GM21619 (cell line): ENCODE data around the gene SMYD3.
"Not testable (repeated sequence)": the region's sequence is repeated elsewhere in the genome, so short reads cannot be mapped to it uniquely, and the experiment has no call there.

Experiments used
- ATAC-seq: cut with Tn5 transposase; IDR thresholded peaks from one replicate; pipeline ENCODE4 v1.9.1; 2021; ENCODE audit not compliant: unreplicated experiment

The SMYD3 gene

DNA sequence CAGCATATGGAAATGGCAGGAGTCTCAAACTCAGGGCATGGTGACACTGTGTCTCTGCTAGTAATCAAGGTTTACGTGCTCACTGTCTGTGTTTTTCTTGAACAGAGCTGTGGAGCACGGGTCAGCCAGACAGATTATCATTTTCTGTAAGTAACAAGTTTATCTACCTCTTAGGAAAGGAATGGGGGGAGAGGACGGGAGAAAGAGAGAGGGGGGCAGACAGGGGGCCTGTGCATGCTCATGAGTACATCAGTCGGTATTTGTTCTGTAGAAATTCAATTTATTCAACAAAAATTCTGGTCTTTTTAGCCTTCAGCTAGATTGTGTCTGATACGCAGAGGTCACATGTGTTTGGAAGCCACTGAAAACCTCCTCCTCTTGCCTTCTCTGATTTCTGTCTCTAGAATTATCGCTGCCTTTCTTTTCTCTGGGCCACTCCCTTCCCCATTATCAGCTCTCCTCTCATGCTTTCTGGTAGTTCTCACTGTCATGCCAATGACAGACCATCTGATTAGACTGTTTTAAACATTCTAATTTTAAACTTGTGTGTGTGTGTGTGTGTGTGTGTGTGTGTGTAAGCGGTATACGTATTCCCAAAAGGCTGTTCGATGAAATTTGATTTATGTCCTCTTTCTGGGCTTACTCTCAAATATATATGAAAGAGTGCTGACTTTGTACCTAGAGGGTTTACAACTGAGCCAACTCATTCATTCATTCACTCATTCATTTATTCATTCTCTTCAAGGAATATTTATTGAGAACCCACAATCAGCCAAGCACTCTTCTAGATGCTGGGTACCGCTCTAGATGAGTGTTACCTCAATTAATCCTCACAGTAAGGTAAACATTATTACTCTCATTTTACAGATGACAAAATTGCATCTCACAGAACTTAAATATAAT, 715.4 kb downstream of the SMYD3 start:
- no peak for ATAC-seq

DNA sequence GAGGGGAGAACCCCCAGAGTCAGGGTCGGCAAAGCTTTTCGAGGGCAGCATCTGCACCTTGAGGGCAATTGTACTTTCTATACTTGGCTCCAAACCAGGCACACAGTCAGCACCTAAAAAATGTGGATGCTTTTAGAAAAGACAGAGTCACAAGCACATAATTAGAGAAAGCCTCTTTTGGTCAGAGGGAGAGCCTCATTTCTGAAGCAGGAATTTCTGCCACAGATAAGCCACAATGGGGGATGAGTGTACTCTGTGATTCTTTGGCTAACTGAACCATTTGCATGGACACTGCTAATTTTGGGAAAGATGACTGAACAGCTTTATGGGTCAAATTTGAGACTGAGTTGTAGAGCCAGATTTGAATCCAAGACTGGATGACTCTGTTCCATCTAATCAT, 716.6 kb downstream of the SMYD3 start:
- ATAC-seq = no peak

DNA sequence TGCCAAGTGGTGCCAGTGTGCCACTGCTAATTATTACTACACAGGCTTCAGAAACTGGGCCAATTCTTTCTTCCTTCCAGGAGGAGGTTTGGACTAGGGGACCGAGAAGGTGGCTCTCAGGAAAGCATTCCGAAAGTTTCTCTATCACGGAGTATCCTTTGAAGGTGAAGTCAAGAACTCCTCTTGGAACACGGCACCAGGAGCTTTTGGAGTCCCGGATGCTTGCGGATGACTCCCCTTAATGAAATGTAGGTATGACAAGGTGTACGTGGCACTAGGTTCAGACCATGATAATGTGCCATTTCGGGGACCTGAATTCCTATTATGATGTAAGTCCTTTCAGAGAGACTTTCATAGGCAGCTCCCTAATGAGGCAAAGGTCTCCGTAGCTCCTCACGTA, 718.2 kb downstream of the SMYD3 start:
- no peak for ATAC-seq

DNA sequence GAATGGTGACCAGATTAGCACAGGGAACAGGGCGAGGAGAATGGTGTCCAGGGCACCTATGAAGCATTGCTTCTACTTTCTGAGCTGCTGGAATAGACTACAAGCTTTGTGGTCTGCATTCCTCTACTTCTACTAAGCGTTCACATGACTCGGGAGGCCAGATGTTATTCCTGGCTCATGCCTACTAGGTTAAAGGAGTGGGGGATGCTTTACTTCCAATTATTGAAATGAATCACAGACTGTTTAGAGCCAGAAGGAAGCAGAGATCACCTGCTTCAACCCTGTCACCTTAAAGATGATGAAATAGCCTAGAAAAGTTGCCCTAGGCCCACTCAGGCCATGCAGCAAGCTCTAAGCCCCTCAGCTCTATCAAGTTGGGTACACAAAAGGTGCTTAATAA, 718.8 kb downstream of the SMYD3 start:
- ATAC-seq = no peak

DNA sequence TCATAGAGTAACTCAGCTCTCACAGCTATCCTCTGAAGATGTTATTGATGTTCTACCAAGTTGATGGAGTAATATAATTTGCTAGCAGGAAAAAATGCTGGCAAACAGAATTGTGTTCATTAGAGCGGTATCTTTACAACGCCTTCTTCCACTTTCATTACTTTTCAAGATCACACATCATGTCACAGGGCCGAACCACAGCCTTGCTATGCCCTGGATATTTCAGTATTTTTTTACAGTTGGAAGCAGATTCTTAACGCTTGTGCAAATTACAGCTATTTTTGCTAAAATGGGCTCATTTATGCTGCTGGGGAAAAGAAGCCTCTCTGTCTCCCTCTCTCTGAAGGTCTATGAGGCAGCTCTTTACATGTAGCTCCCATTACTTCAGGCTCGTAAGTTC, 720.1 kb downstream of the SMYD3 start:
- ATAC-seq = no peak

DNA sequence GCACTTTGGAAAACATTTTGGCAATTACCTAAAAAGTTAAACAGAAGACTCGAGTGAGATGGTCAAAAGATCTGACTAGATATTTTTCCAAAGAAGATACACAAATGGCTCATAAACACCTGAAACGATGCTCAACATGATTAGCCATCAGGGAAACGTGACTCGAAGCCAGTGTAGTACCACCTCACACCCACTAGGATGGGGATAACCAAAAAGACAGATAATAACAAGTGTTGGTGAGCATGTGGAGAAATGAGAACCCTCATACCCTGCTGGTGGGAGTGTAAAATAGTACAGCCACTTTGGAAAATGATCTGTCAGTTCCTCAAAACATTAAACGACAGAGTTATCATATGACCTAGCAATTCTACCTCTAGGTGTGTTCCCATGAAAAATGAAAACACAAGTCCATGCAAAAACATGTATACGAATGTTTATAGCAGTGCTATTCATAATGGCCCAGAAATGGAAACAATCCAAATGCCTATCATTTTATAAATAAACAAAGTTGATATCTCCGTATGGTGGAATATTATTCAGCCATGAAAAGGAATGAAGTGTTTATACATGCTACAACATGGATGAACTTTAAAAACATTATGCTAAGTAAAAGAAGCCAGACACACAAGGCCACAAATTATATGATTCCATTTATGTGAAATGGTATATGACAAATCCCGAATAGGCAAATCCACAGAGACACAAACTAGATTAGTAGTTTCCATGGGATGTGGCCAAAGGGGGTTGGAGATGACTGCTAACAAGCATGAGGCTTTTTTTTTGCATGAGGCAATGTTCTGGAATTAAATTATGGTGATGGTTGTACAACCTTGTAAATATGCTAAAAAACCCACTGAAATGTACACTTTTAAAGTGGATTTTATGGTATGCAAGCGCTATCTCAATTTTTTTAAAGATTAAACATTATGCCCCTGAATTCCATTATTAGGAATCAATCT, 727.0 kb downstream of the SMYD3 start:
- no peak for ATAC-seq

DNA sequence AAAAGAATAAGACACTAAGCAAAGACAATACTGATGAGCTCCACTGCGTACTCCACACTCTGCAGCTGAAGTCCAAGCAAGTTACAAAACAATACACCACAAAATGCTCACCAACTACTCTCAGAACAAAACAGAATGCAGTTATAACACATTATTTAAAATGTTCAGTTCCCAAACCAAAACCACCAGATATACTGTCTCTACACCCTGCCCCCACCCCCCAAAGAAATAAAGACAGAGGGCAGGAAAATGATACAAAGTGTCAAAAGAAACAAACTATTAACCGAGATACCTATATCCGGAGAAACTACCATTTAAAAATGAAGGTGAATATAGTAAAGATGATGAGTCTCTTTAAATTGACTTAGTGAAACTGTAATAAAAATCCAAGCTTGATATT, 729.3 kb downstream of the SMYD3 start:
- ATAC-seq = no peak

DNA sequence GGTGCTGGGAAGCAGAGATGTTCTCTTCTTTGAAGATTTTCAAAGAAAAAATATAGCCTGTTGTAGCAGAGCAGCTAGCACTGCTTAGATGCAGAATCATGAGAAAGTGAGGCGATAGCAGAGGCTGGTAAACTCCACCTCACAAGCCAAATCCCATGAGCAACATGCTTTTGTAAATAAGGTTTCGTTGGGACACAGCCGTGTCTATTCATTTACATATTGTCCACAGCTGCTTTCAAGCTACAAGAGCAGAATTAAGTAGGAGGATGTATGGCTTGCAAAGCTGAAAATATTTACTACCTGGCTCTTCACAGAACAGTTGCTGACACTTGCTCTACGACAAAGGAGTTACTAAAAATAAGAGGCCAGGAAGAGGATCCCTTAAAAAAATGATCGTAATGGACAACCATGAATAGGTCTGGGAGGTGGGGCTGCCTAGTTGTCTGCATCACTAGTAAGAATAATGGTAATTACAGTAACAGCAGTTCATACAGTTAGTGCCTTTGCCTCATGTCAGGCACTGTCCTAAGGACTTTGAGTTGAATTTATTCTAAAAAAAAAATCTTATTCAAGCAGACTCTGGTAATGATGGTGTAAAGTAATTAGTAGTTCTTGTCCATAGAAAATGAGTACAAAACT, 730.3 kb downstream of the SMYD3 start:
- ATAC-seq = no peak

DNA sequence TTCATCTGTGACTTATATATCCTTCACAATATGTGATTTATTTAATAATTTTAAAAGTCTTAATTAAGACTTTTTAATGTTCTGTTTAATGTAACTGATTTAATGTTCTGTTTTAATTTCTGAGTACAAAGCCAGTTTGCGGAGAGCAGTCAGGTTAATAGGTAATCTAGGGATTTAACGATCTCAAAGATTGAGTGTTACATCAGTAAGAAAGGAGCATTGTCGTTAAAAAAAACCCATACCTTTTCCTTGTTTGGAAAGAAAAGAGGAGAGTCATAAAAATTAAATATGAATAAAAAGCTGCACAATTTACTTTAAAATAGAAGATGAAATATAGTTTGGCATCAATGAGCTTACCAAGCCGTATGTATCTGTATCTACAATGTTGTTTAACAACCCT, 730.9 kb downstream of the SMYD3 start:
- ATAC-seq = no peak

DNA sequence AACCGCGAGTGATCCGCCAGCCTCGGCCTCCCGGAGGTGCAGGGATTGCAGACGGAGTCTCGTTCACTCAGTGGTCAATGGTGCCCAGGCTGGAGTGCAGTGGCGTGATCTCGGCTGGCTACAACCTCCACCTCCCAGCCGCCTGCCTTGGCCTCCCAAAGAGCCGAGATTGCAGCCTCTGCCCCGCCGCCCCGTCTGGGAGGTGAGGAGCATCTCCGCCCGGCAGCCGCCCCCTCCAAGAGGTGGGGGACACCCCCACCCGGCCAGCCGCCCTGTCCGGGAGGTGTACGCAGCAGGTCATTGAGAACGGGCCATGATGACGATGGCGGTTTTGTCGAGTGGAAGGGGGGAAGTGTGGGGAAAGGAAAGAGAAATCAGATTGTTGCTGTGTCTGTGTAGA, 732.1 kb downstream of the SMYD3 start:
- not testable (repeated sequence) for ATAC-seq

DNA sequence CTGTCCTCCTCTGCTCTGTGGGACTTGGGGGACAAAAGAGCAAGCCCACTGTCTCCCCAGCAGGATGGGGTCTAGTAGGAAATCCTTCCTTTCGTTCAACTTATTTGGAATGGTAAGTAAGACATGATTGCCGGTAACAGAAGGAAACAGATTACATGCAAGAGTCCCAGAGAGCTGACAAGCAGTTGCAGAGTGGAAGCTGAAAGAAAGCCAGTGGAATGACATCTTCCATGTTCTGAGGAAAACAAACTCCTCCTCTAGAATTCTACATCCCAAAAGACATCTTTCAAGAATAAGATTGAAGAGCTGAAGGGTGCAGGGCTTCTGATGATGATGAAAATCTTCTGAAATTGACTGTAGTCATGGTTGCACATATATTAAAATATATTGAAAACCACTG, 732.9 kb downstream of the SMYD3 start:
- no peak for ATAC-seq

DNA sequence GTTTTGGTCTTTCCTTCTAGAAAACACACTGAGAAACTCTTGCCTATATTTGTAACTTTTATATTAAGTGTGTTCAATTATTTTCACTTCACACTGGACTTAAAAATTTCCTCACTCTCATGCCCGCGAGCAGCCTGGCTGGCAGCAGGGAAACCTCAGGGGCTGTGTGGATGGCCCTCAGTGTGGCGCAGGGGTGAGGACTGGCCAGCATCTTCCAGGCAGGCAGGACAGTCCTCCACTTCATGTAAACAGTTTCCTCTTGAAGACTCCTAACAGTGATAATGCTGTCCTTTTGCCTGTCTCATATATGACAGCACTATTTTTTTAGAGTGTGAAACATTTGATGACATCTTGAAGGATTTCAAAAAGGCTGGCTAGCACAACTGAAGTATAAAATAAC, 733.7 kb downstream of the SMYD3 start:
- no peak for ATAC-seq

DNA sequence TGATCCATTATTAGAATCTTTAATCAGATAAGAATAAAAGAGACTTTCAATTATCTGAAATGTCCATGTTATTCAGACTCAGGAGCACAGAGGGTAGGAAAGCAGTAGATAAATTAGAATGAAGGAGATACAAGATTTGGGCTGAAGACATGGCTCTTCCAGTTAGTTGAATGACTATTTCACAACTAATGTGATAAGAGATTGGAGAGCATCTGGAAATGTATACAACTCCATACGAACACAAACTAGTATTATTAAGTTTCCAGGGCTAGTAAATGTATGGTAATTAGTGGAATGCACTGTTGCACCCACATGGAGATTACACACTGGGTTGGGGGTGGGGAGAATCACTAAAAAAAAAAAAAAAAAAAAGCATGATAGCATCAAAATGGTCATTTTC, 734.3 kb downstream of the SMYD3 start:
- ATAC-seq = no peak

DNA sequence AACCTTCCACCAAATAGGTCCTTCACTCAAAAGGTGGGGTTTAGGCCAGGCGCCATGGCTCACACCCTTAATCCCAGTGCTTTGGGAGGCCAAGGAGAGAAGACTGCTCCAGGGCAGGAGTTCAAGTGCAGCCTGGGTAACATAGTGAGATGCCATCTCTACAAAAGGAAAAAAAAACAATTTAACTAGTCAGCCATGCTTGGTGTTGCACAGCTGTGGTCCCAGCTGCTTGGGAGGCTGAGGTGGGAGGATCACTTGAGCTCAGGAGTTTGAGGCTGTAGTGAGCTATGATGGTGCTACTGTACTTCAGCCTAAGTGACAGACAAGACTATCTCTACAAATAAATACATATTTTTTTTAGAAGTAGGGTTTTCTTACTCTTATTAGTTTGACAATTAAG, 734.8 kb downstream of the SMYD3 start:
- ATAC-seq = no peak

DNA sequence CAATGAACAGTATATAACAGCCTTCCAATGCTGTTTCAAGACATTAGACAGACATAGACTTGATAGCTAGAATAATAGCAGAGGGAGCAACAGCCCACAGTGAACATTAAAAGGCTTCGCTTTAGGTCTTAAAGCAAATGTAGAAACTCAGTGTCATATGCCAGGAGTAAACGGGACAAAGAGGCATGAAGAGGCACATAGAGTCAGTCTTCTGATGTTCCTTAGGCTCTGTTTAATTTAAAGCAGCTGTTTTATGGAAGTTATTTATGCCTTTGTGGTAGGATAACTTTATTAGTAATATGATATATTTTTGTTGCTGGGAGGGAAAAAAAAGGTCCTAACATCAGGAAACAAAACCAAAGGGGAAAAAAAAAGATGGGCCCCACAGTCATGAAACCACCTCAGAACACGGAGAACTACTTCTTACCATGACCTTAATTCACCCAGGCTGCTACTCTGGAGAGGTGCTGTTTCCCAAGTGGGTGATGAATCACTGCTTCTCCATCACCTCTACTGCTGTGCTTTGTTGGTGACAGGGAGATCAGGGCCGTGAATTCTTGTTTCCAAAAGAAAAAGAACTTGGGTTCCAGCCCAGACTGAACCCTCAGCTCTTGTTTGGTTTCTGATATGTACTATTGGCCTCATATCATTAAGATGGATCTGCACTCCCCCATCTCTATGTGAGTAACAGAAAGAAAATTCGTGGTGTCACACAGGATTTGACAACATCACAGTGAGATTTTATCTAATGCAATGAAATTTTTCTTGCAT, 735.4 kb downstream of the SMYD3 start:
- ATAC-seq = no peak

DNA sequence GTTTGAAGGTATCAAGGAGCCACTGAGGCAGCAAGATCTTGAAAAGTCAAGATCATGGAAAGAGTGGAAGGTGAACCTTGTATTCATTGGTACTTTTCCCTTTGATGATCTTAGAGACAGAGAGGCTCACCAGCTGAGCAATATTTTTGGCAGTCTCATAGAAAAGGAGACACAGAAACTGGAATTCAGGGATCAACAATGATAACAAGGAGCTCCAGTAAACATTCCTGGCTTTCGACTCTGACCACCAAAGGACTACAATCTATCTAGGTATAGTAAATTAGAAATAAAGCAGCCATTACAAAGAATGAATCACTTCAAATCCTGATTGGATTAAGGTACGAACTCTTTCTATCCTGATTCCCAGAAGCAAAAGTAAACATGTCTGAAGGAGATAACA, 736.9 kb downstream of the SMYD3 start:
- no peak for ATAC-seq

DNA sequence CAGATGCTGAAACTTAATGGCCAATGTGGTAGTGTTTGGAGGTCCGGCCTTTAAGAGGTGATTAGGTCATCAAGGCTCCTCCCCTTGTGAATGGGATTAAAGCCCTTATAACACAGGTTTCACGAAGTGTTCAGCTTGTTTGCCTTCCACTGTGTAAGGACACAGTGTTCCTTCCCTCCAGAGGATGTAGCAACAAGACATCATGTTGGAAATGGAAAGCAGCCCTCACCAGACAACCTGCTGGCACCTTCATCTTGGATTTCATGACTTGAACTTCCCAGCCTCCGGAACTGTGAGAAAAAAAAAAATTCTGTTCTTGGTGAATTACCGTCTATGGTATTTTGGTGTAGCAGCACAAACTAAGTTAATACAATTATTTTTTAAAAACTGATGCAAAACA, 738.5 kb downstream of the SMYD3 start:
- ATAC-seq = no peak

DNA sequence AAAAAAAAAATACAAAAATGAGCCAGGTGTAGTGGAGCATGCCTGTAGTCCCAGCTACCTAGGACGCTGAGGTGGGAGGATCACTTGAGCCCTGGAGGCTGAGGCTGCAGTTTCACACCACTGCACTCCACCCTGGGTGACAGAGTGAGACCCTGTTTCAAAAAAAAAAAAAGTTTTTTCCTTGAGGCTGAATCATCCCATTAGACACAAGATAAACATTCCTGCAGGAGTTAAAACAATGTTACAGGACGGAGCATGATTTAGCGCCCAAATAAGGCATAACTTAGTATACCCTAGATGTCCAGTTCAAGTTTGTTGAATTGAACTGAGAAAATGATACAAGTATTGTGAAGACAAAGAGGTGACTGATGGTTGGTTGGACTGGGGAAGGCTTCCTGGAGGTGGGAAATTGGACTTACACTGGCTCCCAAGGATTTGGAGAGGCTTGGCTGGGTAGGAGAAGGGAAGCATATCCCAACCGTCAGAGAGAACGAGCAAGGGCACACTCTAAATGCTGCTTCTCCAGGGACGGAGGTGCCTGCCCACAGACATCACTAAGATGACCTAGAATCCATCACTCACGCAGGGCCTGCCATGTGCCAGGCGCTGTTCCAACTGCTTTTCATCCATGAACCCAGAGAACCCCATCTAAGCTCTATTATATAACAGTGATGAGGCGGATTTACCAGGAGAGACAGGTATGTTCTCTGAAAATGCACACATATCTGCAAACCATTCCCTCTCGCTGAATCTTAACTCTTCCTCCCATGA, 741.7 kb downstream of the SMYD3 start:
- no peak for ATAC-seq

DNA sequence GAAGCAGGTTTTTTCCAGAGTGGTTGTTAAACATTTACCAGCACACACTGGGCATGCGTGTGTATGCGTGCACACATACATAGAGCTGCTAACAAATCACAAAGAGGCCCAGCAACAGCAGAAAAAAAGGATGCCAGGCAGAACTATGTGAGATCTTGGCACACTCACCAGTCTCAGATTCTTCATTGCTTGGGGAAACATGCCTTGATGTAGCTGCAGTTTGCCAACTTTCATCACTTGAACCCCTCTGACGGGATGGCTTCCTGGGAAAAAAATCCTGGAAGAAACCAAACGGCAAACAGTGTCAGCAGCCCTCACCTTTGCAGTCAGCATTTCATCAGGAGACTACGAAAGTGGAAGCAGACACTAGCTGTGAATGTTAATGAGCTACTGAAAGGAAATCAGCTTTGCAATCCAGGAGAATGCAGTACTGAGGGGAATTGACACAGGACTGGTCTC, 743.2 kb downstream of the SMYD3 start:
- no peak for ATAC-seq

DNA sequence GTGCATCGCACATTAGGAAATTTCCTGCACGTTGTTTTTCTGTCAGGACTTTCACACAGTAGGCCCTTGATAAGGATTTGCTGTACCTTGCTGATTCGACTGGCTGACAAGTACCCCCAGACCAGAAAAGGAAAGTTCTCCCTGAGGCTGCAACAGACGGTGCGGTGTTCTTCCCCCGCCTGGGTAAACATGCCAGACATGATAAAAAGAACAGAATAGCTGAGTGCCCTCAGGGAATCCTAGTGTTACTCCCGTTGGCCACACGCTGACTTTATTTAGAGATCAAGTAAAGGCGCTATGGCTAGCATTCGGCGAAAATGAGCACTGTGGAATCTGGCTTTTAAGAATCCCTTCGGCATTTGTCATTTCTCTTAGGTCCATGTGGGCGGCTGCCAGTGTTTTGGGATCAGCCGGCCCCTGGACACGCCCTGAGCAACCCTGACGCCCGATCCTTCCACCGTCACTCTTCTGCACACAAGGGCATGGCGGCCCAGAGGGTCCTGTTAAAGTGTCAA, 744.6 kb downstream of the SMYD3 start:
- no peak for ATAC-seq
